ENCODE data around the gene CRYBA2. TPM values are rescaled to one million over a fixed set of nuclear protein-coding genes. Genes with fewer than 3 reads are reported as not detected.
A peak's percentile ranks its signal among the peaks of the same experiment; 100 is the strongest.

Gene CRYBA2
- total RNA-seq, 1 donor = not detected

- no peak overlapping the region for H3K4me2 ChIP-seq (ENCODE audit: insufficient read depth, low read length)
- no peak overlapping the region for H2AFZ ChIP-seq (ENCODE audit: low read length)
- no peak overlapping the region for H3K27ac ChIP-seq (ENCODE audit: low read depth, low read length)
- peak; percentile 75 for DNase-seq (ENCODE audit: insufficient read length, low spot score, missing footprints)
- no peaks in the 10 kb centered on the region for H4K20me1 ChIP-seq (ENCODE audit: insufficient read depth, low read length)
- no peaks in the 10 kb centered on the region for H3K79me2 ChIP-seq (ENCODE audit: insufficient read depth, low read length)
- TF ChIP-seq CTCF (IDR thresholded peaks at IDR 0.05; ENCODE audit: extremely low read depth, low read depth, low read length) = no peak
- no peaks in the 10 kb centered on the region for H3K9me3 ChIP-seq (ENCODE audit: low read depth, low read length)
- H3K4me3 ChIP-seq (ENCODE audit: insufficient read depth, low read length) = no peak overlapping the region
- peaks cover 70% of the 10 kb centered on the region for H3K27me3 ChIP-seq (ENCODE audit: insufficient read depth, low read length)
- no peaks in the 10 kb centered on the region for H3K4me1 ChIP-seq (ENCODE audit: insufficient read depth, low read length)
- no peaks in the 10 kb centered on the region for H3K36me3 ChIP-seq (ENCODE audit: insufficient read depth, low read length)
Observed at GRCh38 chr2:218980735-218981389, 12.4 kb downstream of the CRYBA2 start.

- Histone ChIP-seq H2AFZ (ENCODE audit: low read length) (peak overlapping the region; percentile 75), H3K79me2 (ENCODE audit: insufficient read depth, low read length) (no peaks in the 10 kb centered on the region), H3K4me1 (ENCODE audit: insufficient read depth, low read length) (no peaks in the 10 kb centered on the region), H3K4me3 (ENCODE audit: insufficient read depth, low read length) (peak overlapping the region; percentile 41), H3K9me3 (ENCODE audit: low read depth, low read length) (no peaks in the 10 kb centered on the region), H3K27me3 (ENCODE audit: insufficient read depth, low read length) (peaks cover 70% of the 10 kb centered on the region), H3K27ac (ENCODE audit: low read depth, low read length) (no peak overlapping the region), H3K4me2 (ENCODE audit: insufficient read depth, low read length) (peak overlapping the region; percentile 75), H3K36me3 (ENCODE audit: insufficient read depth, low read length) (no peaks in the 10 kb centered on the region), H4K20me1 (ENCODE audit: insufficient read depth, low read length) (no peaks in the 10 kb centered on the region)
- peak; percentile 98 for DNase-seq (ENCODE audit: insufficient read length, low spot score, missing footprints)
- TF ChIP-seq CTCF (IDR thresholded peaks at IDR 0.05; ENCODE audit: extremely low read depth, low read depth, low read length) = peak; percentile 95
Observed at GRCh38 chr2:218979846-218980734, 13.1 kb downstream of the CRYBA2 start.

- H4K20me1 ChIP-seq (ENCODE audit: insufficient read depth, low read length) = no peaks in the 10 kb centered on the region
Observed at GRCh38 chr2:218975060-218975777, 18.0 kb downstream of the CRYBA2 start.

More at GRCh38 chr2:218975060-218975777, 18.0 kb downstream of the CRYBA2 start:
- Histone ChIP-seq H3K4me2 (ENCODE audit: insufficient read depth, low read length) (no peak overlapping the region), H3K4me1 (ENCODE audit: insufficient read depth, low read length) (no peaks in the 10 kb centered on the region), H3K4me3 (ENCODE audit: insufficient read depth, low read length) (no peak overlapping the region), H2AFZ (ENCODE audit: low read length) (no peak overlapping the region), H3K27me3 (ENCODE audit: insufficient read depth, low read length) (peaks cover 47% of the 10 kb centered on the region), H3K9me3 (ENCODE audit: low read depth, low read length) (no peaks in the 10 kb centered on the region), H3K79me2 (ENCODE audit: insufficient read depth, low read length) (no peaks in the 10 kb centered on the region), H3K27ac (ENCODE audit: low read depth, low read length) (no peak overlapping the region), H3K36me3 (ENCODE audit: insufficient read depth, low read length) (no peaks in the 10 kb centered on the region)
- DNase-seq (ENCODE audit: insufficient read length, low spot score, missing footprints) = no peak
- TF ChIP-seq CTCF (IDR thresholded peaks at IDR 0.05; ENCODE audit: extremely low read depth, low read depth, low read length) = no peak
